ENCODE measurements around the gene DTX3L.

- TF ChIP-seq EZH2 (IDR thresholded peaks at IDR 0.05; ENCODE audit: borderline replicate concordance) (no peak), CTCF (IDR thresholded peaks at IDR 0.05; ENCODE audit: poor library complexity) (no peak), EZH2phosphoT487 (IDR thresholded peaks at IDR 0.05; ENCODE audit: low read depth, severe bottlenecking, unreplicated experiment) (no peak)
Observed at GRCh38 chr3:122572940-122573412, 8.8 kb downstream of the DTX3L start.

Measured in hepatocyte (in vitro differentiated cells).